Right lobe of liver (tissue), 6 donors: ENCODE results near the gene TC2N. TPM values are rescaled to one million over a fixed set of nuclear protein-coding genes. Genes with fewer than 3 reads are reported as not detected.
"Not testable (repeated sequence)": the region's sequence is repeated elsewhere in the genome, so short reads cannot be mapped to it uniquely, and the experiment has no call there.

Experiments used
- ATAC-seq, 4 donors: fragments of 200-7000 bp; cut with Tn5 transposase; one replicate each; pipeline ENCODE4 v1.9.1; 2020; ENCODE audit warnings: mild to moderate bottlenecking in 4 of 4, moderate library complexity in 4 of 4
- DNase-seq, 3 donors: peaks; one replicate each; pipeline ENCODE4 v3.0.0-alpha.2; 2020
- H3K27ac ChIP-seq, 3 donors: fragments of 200-600 bp; one replicate each; pipeline ENCODE4 v1.8.0; 2022
- H3K27me3 ChIP-seq, 2 donors: fragments of 200-600 bp; one replicate each; pipeline ENCODE4 v1.8.0; 2022
- H3K36me3 ChIP-seq, 4 donors: fragments of 200-600 bp; sonication (generic) in 1 of 4; one replicate each; pipeline versions ENCODE4 v1.5.1 to v1.8.0; 2017 to 2022; ENCODE audit warnings: control low read depth in 1 of 4
- H3K4me1 ChIP-seq, 4 donors: fragments of 200-600 bp; sonication (generic) in 1 of 4; one replicate each; pipeline versions ENCODE4 v1.5.1 to v1.8.0; 2017 to 2022; ENCODE audit warnings: control low read depth in 1 of 4
- H3K4me3 ChIP-seq, 3 donors: fragments of 200-600 bp; one replicate each; pipeline ENCODE4 v1.8.0; 2022
- H3K9me3 ChIP-seq, 4 donors: fragments of 200-600 bp; sonication (generic) in 1 of 4; one replicate each; pipeline versions ENCODE4 v1.5.1 to v1.8.0; 2017 to 2022; ENCODE audit warnings: control low read depth in 1 of 4
- POLR2A ChIP-seq: fragments of 450-650 bp; IDR thresholded peaks from one replicate; pipeline ENCODE4 v1.6.1; 2017; ENCODE audit warnings: antibody characterized with exemption, mild to moderate bottlenecking
- WGBS: methylation state at CpG from one replicate; pipeline ENCODE4 v1.1.6; 2018; ENCODE audit warnings: low coverage, low lambda C conversion rate; ENCODE audit not compliant: insufficient coverage; ENCODE audit errors: missing lambda C conversion rate; 5-methylcytosine and 5-hydroxymethylcytosine counted together
- intact Hi-C, 2 donors: fragments of 100-400 bp; cut with DNase I; formaldehyde crosslinking; loops; one replicate each; pipeline versions ENCODE4 v1.11.2 to v1.14.1; 2022
- total RNA-seq, 6 experiments: library from RNA; depleted of rRNA in 2 of 6; stranded (reverse); fragments of >200 nt in 2 of 6; fragmentation: NEBNext Ultra II Directional in 3 of 6; extraction: Animal tissue kit (Norgen Biotek cat#: 25700) in 3 of 6; gene quantifications; one replicate each; pipeline versions ENCODE4 v1.1.0 to v1.2.4, GENCODE V29; 2016 to 2023
- TF ChIP-seq, protein P1 (sequence below), 4 donors: fragments of 200-600 bp in 3 of 4; fragments of 450-650 bp in 1 of 4; IDR thresholded peaks; one replicate each; pipeline versions ENCODE4 v1.5.1 to v1.8.0; 2016 to 2022; ENCODE audit warnings: antibody characterized with exemption in 4 of 4, mild to moderate bottlenecking in 2 of 4
- donor health status: DM: no; HTN: yes; CAD: no.
- donor health status: DM: no; HTN: no; CAD: no.
- donor health status: DM: no; HTN: no; CAD: no.
- donor health status: DM: no; HTN: yes; CAD: no.
- donor health status: DM: no; HTN: yes; CAD: no.

Gene TC2N
- total RNA-seq, 6 experiments from 2014 or later, result 1.0 to 6.5 (median 4.3) TPM

DNA sequence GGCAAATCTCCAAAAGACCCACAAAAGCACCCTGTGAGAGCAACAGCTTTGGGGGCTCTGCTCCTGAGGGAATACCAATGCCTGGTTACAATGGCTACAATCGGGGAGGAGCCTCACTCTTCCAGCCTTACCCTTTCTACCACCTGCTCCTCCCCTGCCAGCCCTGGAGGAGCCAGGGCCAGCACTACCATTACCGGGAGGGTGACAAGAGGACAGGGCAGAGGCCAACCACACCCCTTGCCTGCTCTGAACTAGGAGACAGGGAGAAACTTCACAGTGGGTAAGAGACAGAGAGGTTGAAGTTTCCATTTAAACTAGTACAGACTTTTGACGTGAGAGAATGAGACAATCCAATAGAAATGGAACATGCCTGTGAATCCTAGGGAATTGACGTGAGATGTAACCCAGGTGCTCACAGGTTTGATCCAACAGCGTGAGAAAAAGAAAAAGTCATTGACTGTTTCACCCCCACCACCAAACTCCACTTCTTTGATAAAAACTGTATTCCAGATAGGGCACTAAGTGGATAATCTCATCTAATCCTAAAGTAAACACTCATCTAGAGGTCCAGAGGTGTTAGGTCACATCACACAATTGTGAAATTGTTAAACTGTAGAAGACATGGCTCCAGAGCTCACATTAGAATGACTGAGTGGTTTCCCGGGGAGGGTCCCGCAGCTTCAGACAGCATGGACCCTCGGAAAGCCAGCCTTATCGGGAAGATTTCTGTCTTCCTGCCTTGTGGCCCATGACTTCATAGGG lies 8.4 kb upstream of the TC2N start:
- ATAC-seq, result peak; percentile 66 to 84 (median 76)
- DNase-seq, result peak; percentile 55 to 82 (median 69)
- H3K9me3 ChIP-seq, result no peaks in the 10 kb centered on the region
- H3K36me3 ChIP-seq, result no peaks in the 10 kb centered on the region
- WGBS, result 49% methylated on average over 8 of the region's 9 CpGs
- TF ChIP-seq, protein P1, sequence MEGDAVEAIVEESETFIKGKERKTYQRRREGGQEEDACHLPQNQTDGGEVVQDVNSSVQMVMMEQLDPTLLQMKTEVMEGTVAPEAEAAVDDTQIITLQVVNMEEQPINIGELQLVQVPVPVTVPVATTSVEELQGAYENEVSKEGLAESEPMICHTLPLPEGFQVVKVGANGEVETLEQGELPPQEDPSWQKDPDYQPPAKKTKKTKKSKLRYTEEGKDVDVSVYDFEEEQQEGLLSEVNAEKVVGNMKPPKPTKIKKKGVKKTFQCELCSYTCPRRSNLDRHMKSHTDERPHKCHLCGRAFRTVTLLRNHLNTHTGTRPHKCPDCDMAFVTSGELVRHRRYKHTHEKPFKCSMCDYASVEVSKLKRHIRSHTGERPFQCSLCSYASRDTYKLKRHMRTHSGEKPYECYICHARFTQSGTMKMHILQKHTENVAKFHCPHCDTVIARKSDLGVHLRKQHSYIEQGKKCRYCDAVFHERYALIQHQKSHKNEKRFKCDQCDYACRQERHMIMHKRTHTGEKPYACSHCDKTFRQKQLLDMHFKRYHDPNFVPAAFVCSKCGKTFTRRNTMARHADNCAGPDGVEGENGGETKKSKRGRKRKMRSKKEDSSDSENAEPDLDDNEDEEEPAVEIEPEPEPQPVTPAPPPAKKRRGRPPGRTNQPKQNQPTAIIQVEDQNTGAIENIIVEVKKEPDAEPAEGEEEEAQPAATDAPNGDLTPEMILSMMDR (IDR thresholded peaks at IDR 0.05), result no peak
- no peak for TF ChIP-seq POLR2A
- H3K27me3 ChIP-seq, result no peaks in the 10 kb centered on the region
- intact Hi-C loops, result no loop called here
- peak overlapping the region; percentile 11 to 50 (median 45) for H3K27ac ChIP-seq
- no peak overlapping the region for H3K4me3 ChIP-seq
- H3K4me1 ChIP-seq, result peaks cover 0 to 40% (median 7%) of the 10 kb centered on the region in 4 donors

- peak overlapping the region in 1 of 3 donors; percentile 33 for H3K27ac ChIP-seq
- peaks cover 0 to 52% (median 10%) of the 10 kb centered on the region in 4 donors for H3K4me1 ChIP-seq
- 63% methylated on average over 13 of the region's 15 CpGs for WGBS
- ATAC-seq (peak in 1 of 4 donors; percentile 15), DNase-seq (no peak)
- intact Hi-C loops, result no loop called here
- H3K36me3 ChIP-seq, result no peaks in the 10 kb centered on the region
- TF ChIP-seq, protein P1 (IDR thresholded peaks at IDR 0.05), result no peak
- no peak for TF ChIP-seq POLR2A
- no peak overlapping the region for H3K4me3 ChIP-seq
- no peaks in the 10 kb centered on the region for H3K27me3 ChIP-seq
- H3K9me3 ChIP-seq, result no peaks in the 10 kb centered on the region
Measured at GRCh38 chr14:91873471-91874415, 6.4 kb upstream of the TC2N start.

GRCh38 chr14:91872517-91873470 lies 5.5 kb upstream of the TC2N start:
- DNase-seq, result peak; percentile 55 to 81 (median 79)
- peak; percentile 55 to 75 (median 70) for ATAC-seq
- no peaks in the 10 kb centered on the region for H3K9me3 ChIP-seq
- peak overlapping the region; percentile 14 to 47 (median 43) for H3K27ac ChIP-seq
- no peaks in the 10 kb centered on the region for H3K36me3 ChIP-seq
- H3K4me1 ChIP-seq, result peaks cover 0 to 52% (median 10%) of the 10 kb centered on the region in 4 donors
- H3K4me3 ChIP-seq, result no peak overlapping the region
- H3K27me3 ChIP-seq, result no peaks in the 10 kb centered on the region
- WGBS, result 71% methylated on average over 6 of the region's 15 CpGs
- TF ChIP-seq, protein P1 (IDR thresholded peaks at IDR 0.05), result no peak
- intact Hi-C loops, result no loop called here

- Histone ChIP-seq H3K4me1 (peaks cover 0 to 52% (median 10%) of the 10 kb centered on the region in 4 donors), H3K27me3 (no peaks in the 10 kb centered on the region), H3K27ac (peak overlapping the region in 2 of 3 donors; percentile 43 to 47), H3K4me3 (no peak overlapping the region), H3K9me3 (no peaks in the 10 kb centered on the region), H3K36me3 (no peaks in the 10 kb centered on the region)
- 33% methylated on average over 3 of the region's 3 CpGs for WGBS
- intact Hi-C loops, result no loop called here
- ATAC-seq, result peak in 3 of 4 donors; percentile 4 to 59 (median 56)
- TF ChIP-seq, protein P1 (IDR thresholded peaks at IDR 0.05), result no peak
- TF ChIP-seq POLR2A, result no peak
- peak in 1 of 3 donors; percentile 62 for DNase-seq
Measured at GRCh38 chr14:91872011-91872501, 4.7 kb upstream of the TC2N start.

DNA sequence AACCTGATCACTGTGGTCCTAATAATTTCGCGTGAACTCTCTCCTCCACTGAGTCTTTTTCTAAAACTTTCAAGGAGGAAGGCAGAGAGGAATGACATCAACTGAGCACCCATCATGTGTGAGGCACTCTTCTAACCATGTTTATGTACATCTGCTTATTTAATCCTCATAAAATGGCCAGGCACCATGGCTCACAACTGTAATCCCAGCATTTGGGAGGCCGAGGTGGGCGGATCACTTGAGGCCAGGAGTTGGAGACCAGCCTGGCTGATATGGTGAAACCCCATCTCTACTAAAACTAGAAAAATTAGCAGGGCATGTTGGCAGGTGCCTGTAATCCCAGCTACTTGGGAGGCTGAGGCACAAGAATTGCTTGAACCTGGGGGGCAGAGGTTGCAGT lies 4.1 kb upstream of the TC2N start:
- intact Hi-C loops, H3K36me3 ChIP-seq, ATAC-seq, H3K4me3 ChIP-seq, H3K27me3 ChIP-seq, DNase-seq, H3K9me3 ChIP-seq: not testable (repeated sequence)
- Histone ChIP-seq H3K4me1 (peaks cover 0 to 52% (median 10%) of the 10 kb centered on the region in 4 donors), H3K27ac (peak overlapping the region in 1 of 3 donors; percentile 43)
- WGBS, result 86% methylated on average over 4 of the region's 4 CpGs
